Measurements from ENCODE around the gene ADARB1. TPM values are rescaled to one million over a fixed set of nuclear protein-coding genes. Genes with fewer than 3 reads are reported as not detected.

The ADARB1 gene
- total and polyA plus RNA-seq, 2 of the 8 experiments (the other 6 are each of a cell fraction or from before 2014, with no cell fraction given), result 4.7 to 14.9 TPM

DNA sequence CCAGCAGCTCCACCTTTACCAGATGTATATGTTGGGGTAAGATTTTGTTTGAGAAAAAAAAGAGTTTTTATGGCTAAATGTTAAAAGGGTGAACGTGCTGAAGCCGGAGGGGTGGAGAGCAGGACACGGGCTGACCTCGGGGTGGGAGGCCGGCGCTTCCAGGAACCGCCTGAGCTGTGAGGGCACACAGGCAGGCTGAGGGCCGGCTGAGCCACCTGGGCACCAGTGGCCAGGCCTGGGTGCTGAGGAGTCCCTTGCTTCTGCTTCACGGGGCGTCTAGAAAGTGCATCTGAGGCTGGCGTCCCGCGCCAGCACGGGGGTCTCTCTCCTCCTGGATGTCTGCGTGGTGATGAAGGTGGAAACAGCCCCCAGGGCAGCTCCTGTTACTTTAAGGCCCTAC, 33.6 kb upstream of the ADARB1 start (continued):
- TF ChIP-seq RXRA (IDR thresholded peaks at IDR 0.05; ENCODE audit: insufficient read depth, low read depth, low read length), result no peak
- no peak for TF ChIP-seq RFX5 (IDR thresholded peaks at IDR 0.05; ENCODE audit: borderline replicate concordance, low read depth, low read length)
- TF ChIP-seq KDM1A (IDR thresholded peaks at IDR 0.05; ENCODE audit: borderline replicate concordance, low read length), result no peak
- TF ChIP-seq TBP (IDR thresholded peaks at IDR 0.05; ENCODE audit: low read depth, low read length), result no peak
- no peak for TF ChIP-seq ASH2L (IDR thresholded peaks at IDR 0.05; ENCODE audit: low read length)
- no peak for TF ChIP-seq BRCA1 (IDR thresholded peaks at IDR 0.05; ENCODE audit: low read depth, low read length)
- no peak for TF ChIP-seq TCF12 (IDR thresholded peaks at IDR 0.05; ENCODE audit: low read depth, low read length)

Measured in H1 (cell line).